GM23338 (cell line): Measurements from ENCODE around the gene AMBRA1. TPM values are rescaled to one million over a fixed set of nuclear protein-coding genes. Genes with fewer than 3 reads are reported as not detected.

ENCODE experiments used
- ATAC-seq: fragments of 200-7000 bp; cut with Tn5 transposase; 3 replicates; pipeline ENCODE4 v1.9.1; 2020
- DNase-seq: peaks from one replicate; pipeline ENCODE4 v3.0.0-alpha.2; 2015; ENCODE audit warnings: low spot score
- H2AFZ ChIP-seq: fragments of 200-600 bp; sonication (generic); 2 replicates; pipeline ENCODE4 v1.8.0; 2016; ENCODE audit warnings: antibody characterized with exemption, mild to moderate bottlenecking, moderate library complexity
- H3F3A ChIP-seq: fragments of 200-600 bp; sonication (generic); replicated peaks from 2 replicates; pipeline ENCODE4 v1.8.0; 2017; ENCODE audit warnings: antibody characterized with exemption, mixed run types, low read depth
- H3K27ac ChIP-seq: fragments of 200-600 bp; sonication (generic); 2 replicates; pipeline ENCODE4 v1.6.1; 2016; ENCODE audit warnings: low read depth
- H3K27me3 ChIP-seq: fragments of 200-600 bp; sonication (generic); 2 replicates; pipeline ENCODE4 v1.8.0; 2016; ENCODE audit warnings: mild to moderate bottlenecking, mixed run types, moderate library complexity; ENCODE audit not compliant: insufficient read depth
- H3K36me3 ChIP-seq: fragments of 200-600 bp; sonication (generic); 2 replicates; pipeline ENCODE4 v1.8.0; 2016; ENCODE audit warnings: mild to moderate bottlenecking; ENCODE audit not compliant: insufficient read depth
- H3K4me1 ChIP-seq: fragments of 200-600 bp; sonication (generic); 2 replicates; pipeline ENCODE4 v1.8.0; 2016; ENCODE audit warnings: mild to moderate bottlenecking, moderate library complexity; ENCODE audit not compliant: insufficient read depth
- H3K4me2 ChIP-seq: fragments of 200-600 bp; sonication (generic); 2 replicates; pipeline ENCODE4 v1.7.1; 2017; ENCODE audit warnings: mixed run types
- H3K4me3 ChIP-seq: fragments of 200-600 bp; sonication (generic); 2 replicates; pipeline ENCODE4 v1.6.1; 2016; ENCODE audit warnings: mixed run types
- H3K79me2 ChIP-seq: fragments of 200-600 bp; sonication (generic); replicated peaks from 2 replicates; pipeline ENCODE4 v1.8.0; 2017; ENCODE audit warnings: mild to moderate bottlenecking; ENCODE audit not compliant: insufficient read depth
- H3K9me2 ChIP-seq: fragments of 200-600 bp; sonication (generic); 2 replicates; pipeline ENCODE4 v1.8.0; 2017; ENCODE audit not compliant: insufficient read depth
- H4K20me1 ChIP-seq: fragments of 200-600 bp; sonication (generic); replicated peaks from 2 replicates; pipeline ENCODE4 v1.8.0; 2017; ENCODE audit warnings: mild to moderate bottlenecking; ENCODE audit not compliant: insufficient read depth
- H3K27ac Mint-ChIP-seq: 2 replicates; pipeline ENCODE4 v1.8.0; 2020; ENCODE audit warnings: inconsistent platforms, mild to moderate bottlenecking, moderate library complexity, mixed read lengths
- H3K27me3 Mint-ChIP-seq: 3 replicates; pipeline ENCODE4 v1.8.0; 2022; ENCODE audit warnings: low read depth, mild to moderate bottlenecking, moderate library complexity, mixed read lengths, inconsistent platforms; ENCODE audit not compliant: insufficient read depth, poor library complexity
- H3K36me3 Mint-ChIP-seq: 3 replicates; pipeline ENCODE4 v1.8.0; 2021; ENCODE audit warnings: low read depth, mild to moderate bottlenecking, inconsistent platforms, moderate library complexity, mixed read lengths
- H3K4me1 Mint-ChIP-seq: 3 replicates; pipeline ENCODE4 v1.8.0; 2020; ENCODE audit warnings: mild to moderate bottlenecking, inconsistent platforms, mixed read lengths
- H3K4me3 Mint-ChIP-seq: 3 replicates; pipeline ENCODE4 v1.8.0; 2021; ENCODE audit warnings: moderate library complexity, mild to moderate bottlenecking, inconsistent platforms, mixed read lengths
- H3K9me3 Mint-ChIP-seq: 3 replicates; pipeline ENCODE4 v1.8.0; 2020; ENCODE audit warnings: moderate library complexity, mild to moderate bottlenecking, inconsistent platforms, mixed read lengths
- CREB1 ChIP-seq: fragments of 250-450 bp; sonication (Bioruptor Pico); IDR thresholded peaks from 2 replicates; pipeline ENCODE4 v1.5.0; 2020; ENCODE audit warnings: low read depth, mild to moderate bottlenecking, moderate library complexity
- NANOG ChIP-seq: IDR thresholded peaks from 2 replicates; pipeline ENCODE4 v1.6.1; 2016; ENCODE audit warnings: antibody characterized with exemption, borderline replicate concordance
- POLR2AphosphoS5 ChIP-seq: IDR thresholded peaks from 2 replicates; pipeline ENCODE4 v1.6.1; 2016; ENCODE audit warnings: antibody characterized with exemption, low read depth
- STAT1 ChIP-seq: IDR thresholded peaks from one replicate; pipeline ENCODE4 v1.6.1; 2016; ENCODE audit warnings: antibody characterized with exemption; ENCODE audit not compliant: unreplicated experiment
- ZNF331 ChIP-seq: fragments of 250-450 bp; sonication (Bioruptor Pico); IDR thresholded peaks from 2 replicates; pipeline ENCODE4 v1.5.0; 2020; ENCODE audit warnings: low read depth, mild to moderate bottlenecking, moderate library complexity
- ZNF462 ChIP-seq: fragments of 250-450 bp; sonication (Bioruptor Pico); IDR thresholded peaks from 2 replicates; pipeline ENCODE4 v1.5.0; 2020; ENCODE audit warnings: mild to moderate bottlenecking, moderate library complexity
- polyA plus RNA-seq: library from polyadenylated mRNA; unstranded; fragments of >200 nt; fragmentation: Nextera tagmentation; extraction: Ambion mirVana; gene quantifications from 2 replicates; pipeline ENCODE4 v1.2.1, GENCODE V29; 2016
- total RNA-seq: library from RNA; depleted of rRNA; stranded (reverse); fragments of >200 nt; shearing (Covaris generic); gene quantifications from 2 replicates; pipeline ENCODE4 v1.2.3, GENCODE V29; 2014

Gene AMBRA1
- total and polyA plus RNA-seq, 2 experiments from 2014 or later: 8.3 to 34.8 TPM

- TF ChIP-seq ZNF462: no peak
- no peak for TF ChIP-seq POLR2AphosphoS5
Measured at GRCh38 chr11:46640036-46640788, 46.4 kb upstream of the AMBRA1 start (continued).

GRCh38 chr11:46639197-46639839, 45.5 kb upstream of the AMBRA1 start:
- Histone ChIP-seq H3K27ac (no peak overlapping the region), H4K20me1 (peaks cover 4% of the 10 kb centered on the region; the same call in 1 of the 2 replicates), H3F3A (no peaks in the 10 kb centered on the region), H3K4me3 (no peak overlapping the region), H3K27me3 (no peaks in the 10 kb centered on the region), H3K9me2 (0 out of 2 replicates have a peak, but pooled peaks cover 7% of the 10 kb centered on the region), H3K79me2 (0 out of 2 replicates have a peak, but pooled peaks cover 4% of the 10 kb centered on the region), H3K4me1 (no peaks in the 10 kb centered on the region), H3K4me2 (no peak overlapping the region), H2AFZ (no peak overlapping the region), H3K36me3 (no peaks in the 10 kb centered on the region; the same call in 1 of the 2 replicates)
- DNase-seq (no peak), ATAC-seq (no peak)
- H3K27me3 Mint-ChIP-seq: peaks cover 2% of the 10 kb centered on the region
- no peaks in the 10 kb centered on the region; the same call in 2 of the 3 replicates for H3K9me3 Mint-ChIP-seq
- H3K4me1 Mint-ChIP-seq: no peaks in the 10 kb centered on the region
- no peak overlapping the region for H3K4me3 Mint-ChIP-seq
- no peak overlapping the region for H3K27ac Mint-ChIP-seq
- peaks cover 22% of the 10 kb centered on the region; the same call in 2 of the 3 replicates for H3K36me3 Mint-ChIP-seq
- no peak for TF ChIP-seq ZNF462
- TF ChIP-seq STAT1: no peak
- no peak for TF ChIP-seq NANOG
- TF ChIP-seq CREB1 (CRISPR knock-in tag): no peak
- TF ChIP-seq POLR2AphosphoS5: no peak
- no peak for TF ChIP-seq ZNF331
